Natural killer cell (primary cell): ENCODE data around the gene LRCH1. TPM values are rescaled to one million over a fixed set of nuclear protein-coding genes. Genes with fewer than 3 reads are reported as not detected.

Source experiments
- ATAC-seq, 3 donors: fragments of 150-1000 bp in 2 of 3; fragments of 200-7000 bp in 1 of 3; cut with Tn5 transposase; 1 replicate in 1 of 3; 2 replicates in 2 of 3; pipeline ENCODE4 v1.10.0; 2021; ENCODE audit warnings: mild to moderate bottlenecking in 2 of 3, moderate library complexity in 2 of 3
- DNase-seq, 2 donors: peaks; one replicate each; pipeline versions ENCODE4 v3.0.0 to v3.0.0-alpha.2; 2013 to 2021; ENCODE audit warnings: mixed read lengths in 1 of 2
- H3K27ac ChIP-seq: one replicate; pipeline ENCODE4 v1.5.1; 2013; ENCODE audit warnings: mild to moderate bottlenecking, low read length
- H3K27me3 ChIP-seq: one replicate; pipeline ENCODE4 v1.6.1; 2013; ENCODE audit warnings: low read length; ENCODE audit not compliant: control insufficient read depth, insufficient read depth
- H3K36me3 ChIP-seq: one replicate; pipeline ENCODE4 v1.6.1; 2013; ENCODE audit warnings: low read length; ENCODE audit not compliant: control insufficient read depth, insufficient read depth
- H3K4me1 ChIP-seq: one replicate; pipeline ENCODE4 v1.6.1; 2013; ENCODE audit warnings: low read length; ENCODE audit not compliant: control insufficient read depth, insufficient read depth
- H3K4me3 ChIP-seq: one replicate; pipeline ENCODE4 v1.5.1; 2013; ENCODE audit warnings: low read length
- H3K9me3 ChIP-seq: one replicate; pipeline ENCODE4 v1.6.1; 2013; ENCODE audit warnings: low read length; ENCODE audit not compliant: control insufficient read depth, insufficient read depth
- H3K27ac Mint-ChIP-seq, 2 donors: one replicate each; pipeline ENCODE4 v1.8.0; 2022; ENCODE audit warnings: mild to moderate bottlenecking in 2 of 2, mixed read lengths in 2 of 2, moderate library complexity in 1 of 2
- H3K27me3 Mint-ChIP-seq, 2 donors: one replicate each; pipeline ENCODE4 v1.8.0; 2022; ENCODE audit warnings: low read depth in 2 of 2, mixed read lengths in 2 of 2
- H3K36me3 Mint-ChIP-seq: one replicate; pipeline ENCODE4 v1.8.0; 2022; ENCODE audit warnings: mixed read lengths
- H3K4me1 Mint-ChIP-seq, 2 donors: one replicate each; pipeline ENCODE4 v1.8.0; 2022; ENCODE audit warnings: mixed read lengths in 2 of 2
- H3K4me3 Mint-ChIP-seq: one replicate; pipeline ENCODE4 v1.8.0; 2022; ENCODE audit warnings: mild to moderate bottlenecking, moderate library complexity, mixed read lengths
- H3K9me3 Mint-ChIP-seq, 2 donors: one replicate each; pipeline ENCODE4 v1.8.0; 2022; ENCODE audit warnings: mixed read lengths in 2 of 2
- WGBS: methylation state at CpG from one replicate; pipeline ENCODE4 v1.1.7; 2013; ENCODE audit warnings: missing lambda C conversion rate; ENCODE audit not compliant: insufficient coverage; 5-methylcytosine and 5-hydroxymethylcytosine counted together
- intact Hi-C: fragments of 100-400 bp; cut with micrococcal nuclease; formaldehyde crosslinking; loops from one replicate; pipeline ENCODE4 v1.14.2; 2022
- total RNA-seq, 4 donors: library from RNA; stranded (reverse); fragments of 120-200 nt in 1 of 4; gene quantifications; one replicate each; pipeline versions ENCODE4 v1.2.3 to v1.2.4, GENCODE V29; 2013 to 2022
- TF ChIP-seq, protein P1 (sequence below): fragments of 200-600 bp; IDR thresholded peaks from one replicate; pipeline ENCODE4 v1.8.0; 2022; ENCODE audit warnings: antibody characterized with exemption

Gene LRCH1
- total RNA-seq, 3 donors from 2014 or later (not counting 1 experiment from before 2014, with no cell fraction given) = 23.7 to 32.2 (median 29.6) TPM

DNA sequence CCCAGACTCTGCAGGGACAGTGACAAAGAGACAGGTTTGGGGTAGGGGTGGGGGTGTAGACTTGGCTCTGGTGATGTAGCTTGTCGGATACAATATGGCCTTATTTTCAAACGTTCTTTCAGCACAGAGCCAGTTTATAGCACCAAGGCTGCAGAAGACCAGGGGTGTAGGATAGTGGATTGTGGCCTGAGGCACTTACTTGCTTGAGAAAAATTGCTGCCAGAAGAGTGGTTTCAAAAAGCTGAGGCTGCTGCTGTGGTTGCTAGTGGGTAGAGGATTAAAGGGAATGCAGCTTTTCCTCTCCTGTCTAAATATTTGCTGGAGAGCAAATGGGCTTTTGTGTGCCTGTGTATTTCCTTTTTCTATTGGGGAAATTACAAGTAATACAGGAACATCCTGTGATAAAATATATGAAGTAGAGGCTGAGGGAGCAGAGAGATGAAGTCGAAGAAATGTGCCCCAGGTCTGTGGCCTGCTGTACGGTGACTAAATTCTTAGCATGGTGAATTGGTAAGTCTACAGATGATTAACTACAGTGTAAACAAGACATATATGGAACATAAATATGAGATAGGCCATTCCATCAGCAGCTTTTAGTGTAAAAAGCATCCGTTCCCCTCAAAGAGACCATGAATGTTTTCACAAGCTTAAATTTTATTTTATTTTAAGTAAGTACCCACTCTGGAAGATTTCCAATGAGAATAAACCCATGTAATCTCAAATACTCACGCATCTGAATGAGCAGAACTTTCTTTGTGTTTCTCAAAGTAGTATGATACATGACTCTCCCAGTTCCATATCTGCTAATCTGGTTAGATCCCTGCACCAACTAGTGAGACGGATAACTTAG is 112.9 kb downstream of the LRCH1 start:
- no peaks in the 10 kb centered on the region for H3K9me3 Mint-ChIP-seq
- peaks cover 61 to 70% of the 10 kb centered on the region in 2 donors for H3K4me1 Mint-ChIP-seq
- TF ChIP-seq, protein P1, sequence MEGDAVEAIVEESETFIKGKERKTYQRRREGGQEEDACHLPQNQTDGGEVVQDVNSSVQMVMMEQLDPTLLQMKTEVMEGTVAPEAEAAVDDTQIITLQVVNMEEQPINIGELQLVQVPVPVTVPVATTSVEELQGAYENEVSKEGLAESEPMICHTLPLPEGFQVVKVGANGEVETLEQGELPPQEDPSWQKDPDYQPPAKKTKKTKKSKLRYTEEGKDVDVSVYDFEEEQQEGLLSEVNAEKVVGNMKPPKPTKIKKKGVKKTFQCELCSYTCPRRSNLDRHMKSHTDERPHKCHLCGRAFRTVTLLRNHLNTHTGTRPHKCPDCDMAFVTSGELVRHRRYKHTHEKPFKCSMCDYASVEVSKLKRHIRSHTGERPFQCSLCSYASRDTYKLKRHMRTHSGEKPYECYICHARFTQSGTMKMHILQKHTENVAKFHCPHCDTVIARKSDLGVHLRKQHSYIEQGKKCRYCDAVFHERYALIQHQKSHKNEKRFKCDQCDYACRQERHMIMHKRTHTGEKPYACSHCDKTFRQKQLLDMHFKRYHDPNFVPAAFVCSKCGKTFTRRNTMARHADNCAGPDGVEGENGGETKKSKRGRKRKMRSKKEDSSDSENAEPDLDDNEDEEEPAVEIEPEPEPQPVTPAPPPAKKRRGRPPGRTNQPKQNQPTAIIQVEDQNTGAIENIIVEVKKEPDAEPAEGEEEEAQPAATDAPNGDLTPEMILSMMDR = no peak
- no peaks in the 10 kb centered on the region for H3K36me3 Mint-ChIP-seq
- peak overlapping the region; percentile 91 to 95 for H3K27ac Mint-ChIP-seq
- H3K4me3 Mint-ChIP-seq = peak overlapping the region; percentile 56
- ATAC-seq (peak in 2 of 3 donors; percentile 9 to 21), DNase-seq (peak in 1 of 2 donors; percentile 13)
- 40% methylated on average over 6 of the region's 7 CpGs for WGBS
- Histone ChIP-seq H3K9me3 (no peaks in the 10 kb centered on the region), H3K36me3 (no peaks in the 10 kb centered on the region), H3K27ac (peak overlapping the region; percentile 62), H3K4me1 (peaks cover 22% of the 10 kb centered on the region), H3K27me3 (no peaks in the 10 kb centered on the region), H3K4me3 (no peak overlapping the region)
- no peaks in the 10 kb centered on the region for H3K27me3 Mint-ChIP-seq
- intact Hi-C loops = loop anchor here (5.0 kb wide), 2 partner anchors 34 to 86 kb away; no protein-coding TSS in a partner anchor

DNA sequence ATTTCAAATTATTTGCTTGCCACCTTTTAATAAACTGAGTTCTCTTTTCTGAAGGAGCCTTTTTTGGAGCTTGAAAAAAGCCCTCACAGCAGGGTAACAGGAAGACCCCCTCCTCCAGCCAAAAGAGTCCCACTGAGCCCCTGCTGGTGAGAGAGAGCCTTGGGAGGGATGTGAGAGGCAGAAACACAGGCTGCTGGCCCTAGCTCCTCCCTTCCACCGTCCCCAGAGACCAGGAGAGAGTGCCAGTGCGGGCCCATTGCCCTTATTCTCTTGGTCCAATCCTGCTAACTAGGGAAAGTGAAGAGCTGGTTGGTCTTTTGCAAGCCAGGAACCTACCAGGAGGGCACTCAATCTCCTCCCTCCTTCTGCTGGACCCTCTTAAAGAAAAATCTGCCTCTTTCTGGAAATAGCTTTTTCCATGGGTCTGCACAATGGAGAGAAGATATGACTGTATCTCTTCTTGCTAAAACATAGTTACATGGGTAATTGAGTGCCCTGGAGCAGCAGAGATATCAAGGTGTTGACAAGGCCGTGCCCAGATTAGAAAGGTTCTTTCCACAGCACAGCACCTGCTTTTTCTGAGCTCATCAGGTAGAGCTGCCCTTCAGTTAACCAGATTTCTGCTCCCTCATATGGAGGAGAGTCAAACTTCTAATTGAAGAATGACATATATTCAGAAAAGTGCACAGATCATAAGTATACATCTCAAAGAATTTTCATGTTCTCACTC is 113.9 kb downstream of the LRCH1 start:
- Mint-ChIP-seq H3K4me3 (peak overlapping the region; percentile 85), H3K27me3 (no peaks in the 10 kb centered on the region), H3K4me1 (peaks cover 61 to 70% of the 10 kb centered on the region in 2 donors), H3K9me3 (no peaks in the 10 kb centered on the region), H3K27ac (peak overlapping the region; percentile 91 to 95), H3K36me3 (no peaks in the 10 kb centered on the region)
- H3K27me3 ChIP-seq = no peaks in the 10 kb centered on the region
- TF ChIP-seq, protein P1 = no peak
- intact Hi-C loops = loop anchor here (5.0 kb wide), 2 partner anchors 35 to 85 kb away; no protein-coding TSS in a partner anchor
- H3K27ac ChIP-seq = peak overlapping the region; percentile 62
- 79% methylated on average over 3 of the region's 3 CpGs for WGBS
- no peaks in the 10 kb centered on the region for H3K9me3 ChIP-seq
- ATAC-seq = no peak
- no peaks in the 10 kb centered on the region for H3K36me3 ChIP-seq
- H3K4me3 ChIP-seq = no peak overlapping the region
- peaks cover 22% of the 10 kb centered on the region for H3K4me1 ChIP-seq
- DNase-seq = peak in 1 of 2 donors; percentile 44

DNA sequence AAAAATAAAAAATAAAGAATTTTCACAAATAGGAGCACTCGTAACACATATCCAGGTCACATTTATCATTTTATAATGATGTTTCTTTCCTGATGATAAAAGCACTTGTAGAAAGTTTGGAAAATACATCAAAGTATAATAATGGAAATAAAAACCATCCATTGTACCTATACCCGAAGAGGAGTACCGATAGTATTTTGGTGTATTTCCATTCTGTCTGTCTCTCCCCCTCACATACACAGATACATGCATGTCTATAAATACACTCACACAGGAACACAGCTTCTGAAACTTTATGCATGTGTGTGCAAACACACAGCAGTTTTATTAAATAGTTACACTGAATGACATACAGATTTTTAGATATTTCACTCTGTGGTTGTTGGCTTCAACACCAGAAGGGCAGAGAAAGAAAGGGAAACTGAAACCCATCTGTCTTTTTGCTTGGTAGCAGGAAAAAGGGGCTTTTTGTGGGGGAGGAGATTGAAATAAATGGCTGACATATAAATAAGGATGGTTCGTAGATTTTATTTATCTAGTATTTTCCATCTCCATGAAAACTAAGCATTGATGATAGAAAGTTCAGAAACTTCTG is 114.8 kb downstream of the LRCH1 start:
- H3K36me3 ChIP-seq = no peaks in the 10 kb centered on the region

More for the DNA sequence above, 114.8 kb downstream of the LRCH1 start:
- peak in 1 of 2 donors; percentile 77 for DNase-seq
- Histone ChIP-seq H3K4me1 (peaks cover 22% of the 10 kb centered on the region), H3K27me3 (no peaks in the 10 kb centered on the region), H3K27ac (peak overlapping the region; percentile 96), H3K4me3 (peak overlapping the region; percentile 50), H3K9me3 (no peaks in the 10 kb centered on the region)
- TF ChIP-seq, protein P1 = no peak
- Mint-ChIP-seq H3K27me3 (no peaks in the 10 kb centered on the region), H3K4me3 (peak overlapping the region; percentile 91), H3K9me3 (no peaks in the 10 kb centered on the region), H3K36me3 (no peaks in the 10 kb centered on the region), H3K27ac (peak overlapping the region; percentile 91 to 95), H3K4me1 (peaks cover 53 to 63% of the 10 kb centered on the region in 2 donors)
- no CpG with 5 or more reads among the region's 4 CpGs for WGBS
- peak; percentile 80 to 88 (median 87) for ATAC-seq
- intact Hi-C loops = loop anchor here (1.0 to 5.0 kb wide), 4 partner anchors 12 to 114 kb away; partner anchors contain the start of gene LRCH1
